ENCODE results near the gene NCAM1.

Gene NCAM1

GRCh38 chr11:113174882-113175281, 213.7 kb downstream of the NCAM1 start:
- H3K4me3 ChIP-seq (ENCODE audit: low read length): no peak overlapping the region
- no peak for DNase-seq (ENCODE audit: low read depth)
- TF ChIP-seq CTCF (conservative IDR thresholded peaks at IDR 0.05; ENCODE audit: low read depth, low read length): no peak

GRCh38 chr11:113176599-113177360, 215.6 kb downstream of the NCAM1 start:
- no peak overlapping the region for H3K4me3 ChIP-seq (ENCODE audit: low read length)
- DNase-seq (ENCODE audit: low read depth): peak; percentile 6
- TF ChIP-seq CTCF (conservative IDR thresholded peaks at IDR 0.05; ENCODE audit: low read depth, low read length): no peak

GRCh38 chr11:113177671-113178070, 216.5 kb downstream of the NCAM1 start:
- no peak for DNase-seq (ENCODE audit: low read depth)
- TF ChIP-seq CTCF (conservative IDR thresholded peaks at IDR 0.05; ENCODE audit: low read depth, low read length): no peak
- H3K4me3 ChIP-seq (ENCODE audit: low read length): no peak overlapping the region

GRCh38 chr11:113178381-113179070, 217.3 kb downstream of the NCAM1 start:
- H3K4me3 ChIP-seq (ENCODE audit: low read length): no peak overlapping the region
- no peak for TF ChIP-seq CTCF (conservative IDR thresholded peaks at IDR 0.05; ENCODE audit: low read depth, low read length)
- no peak for DNase-seq (ENCODE audit: low read depth)

GRCh38 chr11:113179181-113179704, 218.0 kb downstream of the NCAM1 start:
- no peak overlapping the region for H3K4me3 ChIP-seq (ENCODE audit: low read length)
- no peak for TF ChIP-seq CTCF (conservative IDR thresholded peaks at IDR 0.05; ENCODE audit: low read depth, low read length)
- DNase-seq (ENCODE audit: low read depth): no peak

- H3K4me3 ChIP-seq (ENCODE audit: low read length): no peak overlapping the region
- DNase-seq (ENCODE audit: low read depth): no peak
- no peak for TF ChIP-seq CTCF (conservative IDR thresholded peaks at IDR 0.05; ENCODE audit: low read depth, low read length)
These were observed 219.9 kb downstream of the NCAM1 start for GRCh38 chr11:113181094-113181493.
